Ramos (cell line): ENCODE results near the gene RFPL2.

Source experiments
- in situ Hi-C: fragments of 300-500 bp; cut with MboI; formaldehyde crosslinking; loops from one replicate; pipeline ENCODE4 v1.14.3; 2022; ENCODE audit warnings: low sequenced_read_pairs; ENCODE audit not compliant: unreplicated experiment

RFPL2 gene

DNA sequence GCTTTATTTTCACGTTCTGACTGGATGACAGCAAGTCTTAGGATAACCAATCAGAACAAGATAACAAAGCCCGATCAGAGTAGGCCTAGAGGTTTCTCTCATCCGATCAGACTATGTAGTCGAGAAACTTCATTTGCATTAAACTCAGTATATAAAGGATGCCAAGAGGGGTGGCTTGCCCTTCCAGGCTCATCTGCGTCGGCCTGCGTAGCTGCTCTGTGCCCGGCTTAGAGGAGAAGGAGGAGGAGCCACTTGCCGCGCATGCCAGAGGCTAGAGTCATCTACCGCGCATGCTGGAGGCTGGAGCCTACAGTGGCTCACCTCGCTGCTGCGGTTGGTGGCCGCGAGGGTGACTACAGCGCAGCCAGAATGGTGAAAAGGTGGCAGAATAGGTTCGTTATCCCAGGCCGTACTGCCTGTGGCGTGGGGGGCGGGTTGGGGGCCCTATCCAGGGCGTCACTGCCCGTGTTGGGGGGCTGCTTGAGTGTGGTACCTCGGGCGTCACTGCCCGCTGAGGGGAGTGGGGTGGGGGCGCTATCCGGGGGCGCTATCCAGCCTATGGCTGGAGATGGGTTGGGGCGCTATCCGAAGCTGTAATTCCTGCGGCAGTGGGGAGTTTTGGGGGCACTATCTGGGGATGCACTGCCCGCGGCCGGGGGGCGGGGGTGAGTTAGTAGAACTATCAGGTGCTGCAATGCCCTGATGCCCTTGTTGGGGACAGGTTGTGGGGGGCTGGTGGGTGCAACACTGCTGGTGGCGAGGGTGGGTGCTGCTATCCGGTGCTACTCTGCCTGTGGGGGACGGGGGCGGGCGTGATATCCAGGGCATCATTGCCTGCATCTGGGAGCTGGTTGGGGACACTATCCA is at the start of gene RFPL2:
Gene RFPL2, minus strand, starts transcription at position 218 of the 867 bp plus-strand sequence. CDS start 2,622 bp downstream, outside the sequence.
- in situ Hi-C loops, result no loop called here

- in situ Hi-C loops, result no loop called here
Measured at GRCh38 chr22:32249231-32249630, 44.4 kb upstream of the RFPL2 start.

GRCh38 chr22:32248276-32248675 is 43.4 kb upstream of the RFPL2 start:
- in situ Hi-C loops, result no loop called here

DNA sequence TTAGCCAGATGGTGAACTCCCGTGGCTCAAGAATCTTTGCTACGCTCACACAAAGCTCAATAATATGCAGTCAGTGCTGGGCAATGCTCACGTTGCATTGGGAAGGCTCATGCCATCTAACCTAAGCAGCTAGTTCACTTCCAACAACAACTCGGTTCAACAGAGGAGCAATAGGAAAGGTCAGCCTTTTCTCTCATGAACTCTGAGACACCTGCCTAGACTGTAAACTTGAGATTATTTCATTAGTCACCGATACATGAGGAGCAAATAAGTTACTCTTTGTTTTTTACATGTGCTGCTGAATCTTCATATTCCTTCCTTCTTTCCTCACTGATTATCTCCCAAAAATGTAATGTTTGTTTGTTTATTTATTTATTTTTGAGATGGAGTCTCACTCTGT is 41.3 kb upstream of the RFPL2 start:
- in situ Hi-C loops, result no loop called here

- in situ Hi-C loops, result no loop called here
Measured at GRCh38 chr22:32245042-32245441, 40.2 kb upstream of the RFPL2 start.

DNA sequence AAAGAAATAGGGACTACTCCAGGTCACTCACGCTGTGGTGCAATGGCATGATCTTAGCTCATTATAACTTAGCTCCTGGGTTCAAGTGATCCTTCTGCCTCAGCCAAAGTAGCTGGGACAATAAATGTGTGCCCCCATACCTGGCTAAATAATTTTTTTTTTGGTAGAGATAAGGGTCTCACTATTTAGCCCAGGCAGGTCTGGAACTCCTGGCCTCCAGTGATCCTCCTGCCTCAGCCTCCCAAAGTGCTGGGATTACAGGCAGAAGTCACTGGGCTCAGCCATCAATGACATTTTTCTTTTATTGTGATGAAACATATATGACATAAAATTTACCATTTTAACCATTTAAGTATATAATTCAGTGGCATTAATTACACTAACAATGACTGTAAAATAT is 39.7 kb upstream of the RFPL2 start:
- in situ Hi-C loops, result no loop called here

DNA sequence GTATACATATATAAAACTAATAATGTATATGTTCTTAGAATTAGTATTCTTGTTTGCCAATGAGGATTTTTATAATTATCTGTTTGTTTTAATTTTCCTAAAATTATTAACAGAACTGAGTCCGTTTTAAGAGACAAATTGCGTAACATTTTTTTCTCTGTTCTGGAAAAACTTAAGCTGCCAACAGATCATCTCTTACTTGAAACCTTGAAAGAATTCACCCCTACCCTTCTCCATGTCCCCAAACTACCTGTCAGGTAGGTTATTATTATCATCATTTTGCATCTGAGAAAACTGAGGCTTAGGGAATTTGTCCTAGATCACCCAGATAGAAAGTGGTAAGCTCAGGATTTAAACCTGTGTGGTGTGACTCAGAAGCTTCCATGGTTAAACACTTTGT is 35.6 kb upstream of the RFPL2 start:
- in situ Hi-C loops, result no loop called here

GRCh38 chr22:32237906-32238305 is 33.0 kb upstream of the RFPL2 start:
- in situ Hi-C loops, result no loop called here

GRCh38 chr22:32236970-32237369 is 32.1 kb upstream of the RFPL2 start:
- in situ Hi-C loops, result no loop called here

- in situ Hi-C loops, result no loop called here
Measured at GRCh38 chr22:32233091-32233490, 28.2 kb upstream of the RFPL2 start.

DNA sequence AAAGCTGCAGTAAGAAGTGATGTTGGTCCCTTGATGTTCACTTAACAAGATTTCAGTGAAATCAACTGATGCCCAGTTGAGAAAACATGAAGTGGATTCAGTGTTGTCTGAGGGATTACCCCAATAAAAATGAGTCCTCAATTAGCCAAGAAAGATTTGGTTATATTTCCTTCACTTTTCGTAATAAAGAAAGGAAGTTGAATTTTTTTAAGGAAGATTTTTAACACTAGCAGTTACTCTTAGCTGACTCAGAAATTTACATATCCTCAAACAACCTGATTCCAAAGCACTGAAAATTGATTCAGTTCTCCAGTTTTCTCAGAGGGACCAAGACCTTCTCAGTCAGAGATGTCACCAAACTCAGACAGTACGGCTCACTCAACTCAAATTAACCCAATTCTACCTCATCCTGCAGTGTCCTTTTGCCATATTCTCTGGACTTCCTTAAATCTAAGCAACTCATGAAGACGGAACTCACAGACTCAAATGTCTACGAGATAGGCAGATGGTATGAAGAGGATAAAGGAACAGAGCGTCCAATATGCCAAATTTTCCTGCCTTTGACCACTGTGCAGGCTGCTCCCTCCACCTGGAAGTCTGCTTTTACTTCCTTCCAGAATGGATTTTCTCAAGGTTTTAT is 27.4 kb upstream of the RFPL2 start:
- in situ Hi-C loops, result no loop called here

- in situ Hi-C loops, result no loop called here
Measured at GRCh38 chr22:32226326-32227104, 21.6 kb upstream of the RFPL2 start.

DNA sequence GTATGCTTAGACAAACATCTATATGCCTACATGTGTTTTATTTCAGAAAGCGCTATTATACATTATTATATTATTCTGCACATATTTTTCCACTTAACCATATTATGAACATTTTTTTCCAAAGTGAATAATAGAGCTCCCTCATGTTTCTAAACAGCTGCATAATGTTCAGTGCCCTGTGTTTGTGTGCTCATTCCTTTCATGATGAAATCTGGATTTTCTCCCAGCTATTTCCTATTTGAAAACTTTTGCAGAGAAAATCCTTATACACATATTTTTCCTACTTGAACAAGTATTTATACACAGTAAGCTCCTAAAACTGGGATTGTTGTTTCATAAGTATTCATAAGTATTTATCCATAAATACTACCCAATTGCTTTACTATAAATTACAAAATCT is 18.1 kb upstream of the RFPL2 start:
- in situ Hi-C loops, result no loop called here

- in situ Hi-C loops, result no loop called here
Measured at GRCh38 chr22:32219026-32219425, 14.2 kb upstream of the RFPL2 start.

DNA sequence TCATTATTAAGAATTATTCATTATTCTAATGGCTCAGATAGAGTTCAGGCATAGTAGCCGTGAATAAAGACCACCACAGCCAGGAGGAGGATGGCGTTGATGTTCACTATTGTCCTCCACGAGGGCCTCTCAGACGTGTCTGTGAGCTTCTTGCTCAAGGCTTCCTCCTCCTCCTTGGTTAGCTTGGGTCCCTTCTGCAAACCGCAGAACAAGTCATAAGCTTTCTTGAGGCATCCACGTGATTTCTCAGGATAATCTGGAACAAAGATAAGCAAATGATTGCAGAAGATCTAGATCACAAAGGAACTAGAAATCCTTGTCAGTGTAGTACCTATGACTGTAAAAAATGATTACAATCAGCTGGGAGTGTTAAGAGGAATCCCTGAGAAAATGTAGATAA is 13.6 kb upstream of the RFPL2 start:
- in situ Hi-C loops, result no loop called here

DNA sequence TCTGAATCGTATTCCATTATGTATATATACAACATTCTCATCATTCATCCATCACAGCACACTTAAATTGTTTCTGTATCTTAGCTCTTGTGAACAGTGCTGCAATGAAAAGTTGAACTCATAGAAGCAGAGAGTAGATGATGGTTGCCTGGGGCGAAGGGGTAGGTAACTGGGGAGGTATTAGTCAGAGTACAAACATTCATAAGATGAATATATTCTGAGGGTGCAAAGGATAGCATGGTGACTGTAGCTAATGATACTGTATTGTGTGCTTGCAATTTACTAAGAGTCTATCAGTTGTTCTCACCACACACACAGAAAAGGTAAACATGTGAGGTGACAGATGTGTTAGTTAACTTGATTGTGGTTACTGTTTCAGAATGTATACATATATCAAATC is 12.6 kb upstream of the RFPL2 start:
- in situ Hi-C loops, result no loop called here

- in situ Hi-C loops, result no loop called here
Measured at GRCh38 chr22:32216911-32217310, 12.0 kb upstream of the RFPL2 start.

DNA sequence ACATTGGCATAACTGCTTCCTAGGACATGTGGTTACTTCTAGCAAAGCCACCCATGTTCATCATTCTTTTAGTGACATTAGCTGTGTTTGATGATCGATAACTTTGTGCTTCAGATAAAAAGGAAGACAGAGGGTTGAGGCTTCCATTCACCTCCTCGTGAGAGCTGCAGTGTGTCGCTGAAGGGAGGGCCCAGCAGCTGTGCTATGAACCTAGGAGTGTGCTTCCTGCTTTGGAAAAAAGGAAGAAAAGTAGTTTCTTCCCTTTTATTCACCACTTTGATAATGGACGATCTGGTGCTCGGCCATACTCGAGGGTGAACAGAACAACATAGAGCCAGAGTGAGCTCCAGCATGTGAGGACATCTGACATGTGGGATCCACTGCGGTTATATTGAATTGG is 6.1 kb upstream of the RFPL2 start:
- in situ Hi-C loops, result no loop called here

- in situ Hi-C loops, result no loop called here
Measured at GRCh38 chr22:32208681-32209080, 3.8 kb upstream of the RFPL2 start.

- in situ Hi-C loops, result no loop called here
Measured at GRCh38 chr22:32207971-32208480, 3.2 kb upstream of the RFPL2 start.
